Hepatocyte (in vitro differentiated cells): ENCODE data around the gene CXorf65.

Experiments used
- CTCF ChIP-seq: fragments of 200-600 bp; sonication (generic); IDR thresholded peaks from 2 replicates; pipeline ENCODE4 v1.5.1; 2016; ENCODE audit warnings: antibody characterized with exemption, mild to moderate bottlenecking; ENCODE audit not compliant: poor library complexity
- EZH2 ChIP-seq: fragments of 200-600 bp; sonication (generic); IDR thresholded peaks from 2 replicates; pipeline ENCODE4 v1.6.1; 2016; ENCODE audit warnings: antibody characterized with exemption, mild to moderate bottlenecking, borderline replicate concordance
- EZH2phosphoT487 ChIP-seq: fragments of 200-600 bp; sonication (generic); IDR thresholded peaks from one replicate; pipeline ENCODE4 v1.6.1; 2018; ENCODE audit warnings: antibody characterized with exemption, mild to moderate bottlenecking, low read depth, moderate library complexity; ENCODE audit not compliant: unreplicated experiment, severe bottlenecking

- no peak for TF ChIP-seq CTCF
- no peak for TF ChIP-seq EZH2
- TF ChIP-seq EZH2phosphoT487 = no peak
Measured at GRCh38 chrX:71095033-71095432, 11.5 kb downstream of the CXorf65 start.
